Endothelial cell of umbilical vein (primary cell): ENCODE measurements around the gene ZFYVE9. TPM values are rescaled to one million over a fixed set of nuclear protein-coding genes. Genes with fewer than 3 reads are reported as not detected.

Experiments used
- BruUV-seq: library from RNA; stranded (reverse); fragments of 400-500 nt; replicated peaks from 2 replicates; lab custom pipeline; 2021; lab: Mats Ljungman, UMichigan
- CTCF ChIA-PET: fragments of 300-600, 350-600 bp; sonication (Branson Sonifier 250); formaldehyde crosslinking; loops from one replicate; lab custom pipeline; 2021; ENCODE audit warnings: antibody characterized with exemption, inconsistent platforms; lab: Charles Lee
- POLR2A ChIA-PET: fragments of 300-600, 350-600 bp; sonication (Branson Sonifier 250); formaldehyde crosslinking; loops from one replicate; lab custom pipeline; 2021; ENCODE audit warnings: antibody characterized with exemption, inconsistent platforms; lab: Charles Lee
- DNase-seq: peaks from one replicate; pipeline ENCODE4 v3.0.0-alpha.2; 2011; ENCODE audit warnings: low read depth, low spot score
- FAIRE-seq: peaks from 2 replicates; lab custom pipeline; 2011; peaks lifted over from hg19 to GRCh38; lab: Jason Lieb, UNC
- H2AFZ ChIP-seq: 2 replicates; pipeline ENCODE4 v1.6.0; 2012; ENCODE audit warnings: low read depth, low read length, control low read depth, inconsistent platforms
- H3K27ac ChIP-seq: 2 replicates; pipeline ENCODE4 v1.5.1; 2011; ENCODE audit warnings: low read depth, mild to moderate bottlenecking, control low read depth, low read length, moderate library complexity; ENCODE audit not compliant: insufficient read depth
- H3K27me3 ChIP-seq, 2 experiments: 2 replicates each; pipeline versions ENCODE4 v1.6.0 to v1.6.1; 2011; ENCODE audit warnings: low read length in 2 of 2, mixed read lengths in 1 of 2; ENCODE audit not compliant: control insufficient read depth in 2 of 2, insufficient read depth in 2 of 2
- H3K36me3 ChIP-seq, 2 experiments: 2 replicates in 1 of 2; 3 replicates in 1 of 2; pipeline ENCODE4 v1.5.1; 2011; ENCODE audit warnings: low read length in 2 of 2, mild to moderate bottlenecking in 1 of 2, moderate library complexity in 1 of 2; ENCODE audit not compliant: control insufficient read depth in 2 of 2, insufficient read depth in 2 of 2; ENCODE audit errors: extremely low read depth in 1 of 2
- H3K4me1 ChIP-seq: 3 replicates; pipeline ENCODE4 v1.5.1; 2011; ENCODE audit warnings: mild to moderate bottlenecking, low read length; ENCODE audit not compliant: control insufficient read depth, insufficient read depth; ENCODE audit errors: extremely low read depth
- H3K4me2 ChIP-seq: 2 replicates; pipeline ENCODE4 v1.6.1; 2011; ENCODE audit warnings: low read length, control low read depth, mixed read lengths; ENCODE audit not compliant: insufficient read depth
- H3K4me3 ChIP-seq, 3 experiments: fragments of 200-600 bp in 1 of 3; sonication (generic), shearing (Covaris generic) in 1 of 3; replicated peaks in 1 of 3; 2 replicates each; pipeline ENCODE4 v1.5.1; 2011 to 2016; ENCODE audit warnings: control low read depth in 3 of 3, low read length in 3 of 3, mild to moderate bottlenecking in 2 of 3, inconsistent platforms in 1 of 3, low read depth in 1 of 3, moderate library complexity in 1 of 3; ENCODE audit not compliant: insufficient read depth in 1 of 3
- H3K79me2 ChIP-seq: 2 replicates; pipeline ENCODE4 v1.6.0; 2012; ENCODE audit warnings: low read length, inconsistent platforms; ENCODE audit not compliant: control insufficient read depth, insufficient read depth
- H3K9ac ChIP-seq: replicated peaks from 2 replicates; pipeline ENCODE3; 2011; ENCODE audit warnings: low read length, control low read depth; ENCODE audit not compliant: insufficient read depth; ENCODE audit errors: extremely low read depth
- H3K9me1 ChIP-seq: replicated peaks from 3 replicates; pipeline ENCODE4 v1.6.0; 2011; ENCODE audit warnings: mild to moderate bottlenecking, low read length; ENCODE audit not compliant: control insufficient read depth, insufficient read depth; ENCODE audit errors: extremely low read depth
- H3K9me3 ChIP-seq: replicated peaks from 2 replicates; pipeline ENCODE4 v1.5.1; 2012; ENCODE audit warnings: low read length, inconsistent platforms; ENCODE audit not compliant: control insufficient read depth, insufficient read depth
- H4K20me1 ChIP-seq: replicated peaks from 2 replicates; pipeline ENCODE3; 2011; ENCODE audit warnings: mild to moderate bottlenecking, low read length; ENCODE audit not compliant: control insufficient read depth, insufficient read depth; ENCODE audit errors: extremely low read depth
- CTCF ChIP-seq, 2 donors: IDR thresholded peaks; 1 replicate in 1 of 2; 2 replicates in 1 of 2; pipeline ENCODE4 v1.5.1; 2011; ENCODE audit warnings: low read length in 2 of 2, mild to moderate bottlenecking in 2 of 2, moderate library complexity in 2 of 2, control low read depth in 1 of 2, inconsistent platforms in 1 of 2, low read depth in 1 of 2; ENCODE audit not compliant: insufficient read depth in 1 of 2; ENCODE audit errors: extremely low read depth in 1 of 2
- EZH2 ChIP-seq: IDR thresholded peaks from 2 replicates; pipeline ENCODE4 v1.6.1; 2012; ENCODE audit warnings: borderline replicate concordance, low read depth, mild to moderate bottlenecking, moderate library complexity, low read length, inconsistent platforms; ENCODE audit not compliant: severe bottlenecking
- FOS ChIP-seq: IDR thresholded peaks from 2 replicates; pipeline ENCODE4 v1.6.1; 2011; ENCODE audit warnings: mild to moderate bottlenecking, low read length, moderate library complexity, borderline replicate concordance; ENCODE audit not compliant: insufficient read depth
- GATA2 ChIP-seq: IDR thresholded peaks from 2 replicates; pipeline ENCODE4 v1.7.0; 2011; ENCODE audit warnings: low read depth, mild to moderate bottlenecking, moderate library complexity, mixed read lengths, low read length; ENCODE audit not compliant: insufficient read length, insufficient read depth
- JUN ChIP-seq: IDR thresholded peaks from 2 replicates; pipeline ENCODE4 v1.6.1; 2011; ENCODE audit warnings: borderline replicate concordance, low read depth; ENCODE audit not compliant: insufficient read length, insufficient read depth
- MAX ChIP-seq: IDR thresholded peaks from 2 replicates; pipeline ENCODE4 v1.6.1; 2011; ENCODE audit not compliant: insufficient read depth, insufficient read length
- MYC ChIP-seq: IDR thresholded peaks from one replicate; pipeline ENCODE4 v1.6.1; 2011; ENCODE audit warnings: mild to moderate bottlenecking, low read depth, low read length
- POLR2A ChIP-seq: IDR thresholded peaks from 2 replicates; pipeline ENCODE4 v1.6.1; 2012; ENCODE audit warnings: low read depth, mild to moderate bottlenecking, control low read depth, low read length
- POLR2AphosphoS5 ChIP-seq: IDR thresholded peaks from 2 replicates; pipeline ENCODE4 v1.6.1; 2012; ENCODE audit warnings: low read depth, mild to moderate bottlenecking, control low read depth, low read length, moderate library complexity; ENCODE audit not compliant: insufficient read depth
- dilution Hi-C: fragments of 300-500 bp; cut with MboI; formaldehyde crosslinking; loops from one replicate; pipeline ENCODE4 v1.15.0; 2019; ENCODE audit warnings: low sequenced_read_pairs; ENCODE audit not compliant: extremely low pct_ligation_motif_present
- intact Hi-C: fragments of 100-400 bp; cut with micrococcal nuclease; formaldehyde crosslinking; loops from one replicate; pipeline ENCODE4 v1.10.0; 2022
- polyA plus RNA-seq, 4 experiments: library from polyadenylated mRNA; depleted of rRNA in 3 of 4; stranded (reverse) in 3 of 4; unstranded in 1 of 4; fragments of >200 nt; gene quantifications; 2 replicates each; pipeline versions ENCODE4 v1.2.1 to v1.2.3, GENCODE V29; 2011 to 2012; ENCODE audit warnings: missing spikeins in 1 of 4
- total RNA-seq: library from RNA; stranded (reverse); gene quantifications from 2 replicates; pipeline ENCODE4 v1.2.3, GENCODE V29; 2021

Gene ZFYVE9
- total and polyA plus RNA-seq, 2 donors (not counting 3 experiments of a cell fraction or from before 2014, with no cell fraction given): 4.1 to 16.8 TPM

GRCh38 chr1:52385376-52385775 lies 243.5 kb downstream of the ZFYVE9 start:
- Histone ChIP-seq H4K20me1 (no peaks in the 10 kb centered on the region), H3K4me1 (no peaks in the 10 kb centered on the region), H3K79me2 (no peaks in the 10 kb centered on the region), H3K4me3 (no peak overlapping the region), H3K27ac (no peak overlapping the region), H3K4me2 (no peak overlapping the region), H2AFZ (no peak overlapping the region), H3K9me1 (no peaks in the 10 kb centered on the region), H3K27me3 (no peaks in the 10 kb centered on the region), H3K9me3 (no peaks in the 10 kb centered on the region), H3K36me3 (peaks cover 0 to 14% of the 10 kb centered on the region in 2 experiments), H3K9ac (no peak overlapping the region)
- ChIA-PET CTCF (no interaction called here), POLR2A (no interaction called here)
- DNase-seq: no peak
- FAIRE-seq: no peak
- no peak for TF ChIP-seq POLR2A
- TF ChIP-seq CTCF (IDR thresholded peaks at IDR 0.05; ENCODE audit: extremely low read depth in 1 of 2, insufficient read depth in 1 of 2, low read depth in 1 of 2, low read length in 2 of 2): no peak
- no peak for TF ChIP-seq FOS
- TF ChIP-seq POLR2AphosphoS5: no peak
- no peak for TF ChIP-seq MAX
- TF ChIP-seq EZH2: no peak
- no TSS peak for BruUV-seq
- intact Hi-C loops (no loop called here), dilution Hi-C loops (no loop called here)

- H3K79me2 ChIP-seq: no peaks in the 10 kb centered on the region
- DNase-seq (no peak), FAIRE-seq (no peak)
- no peaks in the 10 kb centered on the region for H3K9me1 ChIP-seq
- dilution Hi-C loops: no loop called here
- no peak overlapping the region for H3K9ac ChIP-seq
- H3K27me3 ChIP-seq: no peaks in the 10 kb centered on the region
- no peak overlapping the region for H3K4me3 ChIP-seq
- intact Hi-C loops: no loop called here
- H3K4me1 ChIP-seq: no peaks in the 10 kb centered on the region
- CTCF ChIA-PET: no interaction called here
- no peak overlapping the region for H3K27ac ChIP-seq
- H2AFZ ChIP-seq: no peak overlapping the region
- POLR2A ChIA-PET: no interaction called here
- TF ChIP-seq MYC (no peak), GATA2 (no peak), CTCF (IDR thresholded peaks at IDR 0.05; ENCODE audit: extremely low read depth in 1 of 2, insufficient read depth in 1 of 2, low read depth in 1 of 2, low read length in 2 of 2) (no peak), FOS (no peak), JUN (no peak), EZH2 (no peak), MAX (no peak), POLR2A (no peak), POLR2AphosphoS5 (no peak)
- BruUV-seq: no TSS peak
- H3K4me2 ChIP-seq: no peak overlapping the region
- peaks cover 0 to 14% of the 10 kb centered on the region in 2 experiments for H3K36me3 ChIP-seq
- no peaks in the 10 kb centered on the region for H4K20me1 ChIP-seq
- H3K9me3 ChIP-seq: no peaks in the 10 kb centered on the region
Measured at GRCh38 chr1:52386458-52386857, 244.6 kb downstream of the ZFYVE9 start.
